GM12864 (cell line): ENCODE measurements around the gene PGM5.

ENCODE experiments used
- DNase-seq: peaks from one replicate; pipeline ENCODE4 v3.0.0-alpha.2; 2011; ENCODE audit warnings: low read depth
- H3K4me3 ChIP-seq: 2 replicates; pipeline ENCODE4 v1.5.1; 2011; ENCODE audit warnings: mild to moderate bottlenecking, low read depth, low read length, control low read depth
- CTCF ChIP-seq: IDR thresholded peaks from 2 replicates; pipeline ENCODE4 v1.5.1; 2011; ENCODE audit warnings: low read depth, mild to moderate bottlenecking, moderate library complexity, low read length, control low read depth, inconsistent platforms; ENCODE audit errors: missing control alignments

PGM5 gene

GRCh38 chr9:68470067-68470466 is 113.7 kb downstream of the PGM5 start:
- no peak for TF ChIP-seq CTCF
- H3K4me3 ChIP-seq, result no peak overlapping the region
- no peak for DNase-seq

GRCh38 chr9:68470634-68471033 is 114.2 kb downstream of the PGM5 start:
- no peak overlapping the region for H3K4me3 ChIP-seq
- DNase-seq, result no peak
- TF ChIP-seq CTCF, result no peak

GRCh38 chr9:68472119-68472518 is 115.7 kb downstream of the PGM5 start:
- TF ChIP-seq CTCF, result no peak
- no peak for DNase-seq
- H3K4me3 ChIP-seq, result no peak overlapping the region

- no peak overlapping the region for H3K4me3 ChIP-seq
- DNase-seq, result no peak
- no peak for TF ChIP-seq CTCF
These were observed 117.4 kb downstream of the PGM5 start for GRCh38 chr9:68473790-68474189.

GRCh38 chr9:68476422-68476821 is 120.0 kb downstream of the PGM5 start:
- DNase-seq, result no peak
- TF ChIP-seq CTCF, result no peak
- no peak overlapping the region for H3K4me3 ChIP-seq

- no peak for DNase-seq
- no peak for TF ChIP-seq CTCF
- H3K4me3 ChIP-seq, result no peak overlapping the region
These were observed 120.4 kb downstream of the PGM5 start for GRCh38 chr9:68476847-68477246.

GRCh38 chr9:68480807-68481206 is 124.4 kb downstream of the PGM5 start:
- H3K4me3 ChIP-seq, result no peak overlapping the region
- no peak for DNase-seq
- no peak for TF ChIP-seq CTCF
